GM12878 (cell line): Measurements from ENCODE around the gene BRI3BP. TPM values are rescaled to one million over a fixed set of nuclear protein-coding genes. Genes with fewer than 3 reads are reported as not detected.

Source experiments
- ATAC-seq: fragments of 200-7000 bp; cut with Tn5 transposase; 3 replicates; pipeline ENCODE4 v1.9.1; 2020; ENCODE audit warnings: mild to moderate bottlenecking, moderate library complexity
- BruUV-seq: library from RNA; stranded (reverse); fragments of 400-500 nt; replicated peaks from 2 replicates; lab custom pipeline; 2021; lab: Mats Ljungman, UMichigan
- CTCF ChIA-PET: fragments of 300-600 bp; sonication (Branson Sonifier 250); formaldehyde crosslinking; extraction: SDS; loops from one replicate; lab custom pipeline; 2021; ENCODE audit warnings: inconsistent platforms; lab: Yijun Ruan, JAX
- POLR2A ChIA-PET: fragments of 350-600 bp; formaldehyde crosslinking; extraction: SDS; loops from one replicate; lab custom pipeline; 2021; ENCODE audit warnings: inconsistent platforms; lab: Charles Lee
- RAD21 ChIA-PET: fragments of 300-600 bp; sonication (Branson Sonifier 250); formaldehyde crosslinking; loops from one replicate; lab custom pipeline; 2023; ENCODE audit warnings: antibody characterized with exemption; ENCODE audit not compliant: unreplicated experiment; lab: Charles Lee
- SMC1A ChIA-PET: fragments of 300-600 bp; sonication (Branson Sonifier 250); formaldehyde crosslinking; loops from one replicate; lab custom pipeline; 2023; ENCODE audit not compliant: unreplicated experiment, uncharacterized antibody; lab: Charles Lee
- DNase-seq: peaks from one replicate; pipeline ENCODE4 v3.0.0-alpha.2; 2011; ENCODE audit warnings: low read depth, low spot score
- FAIRE-seq: peaks from 3 replicates; lab custom pipeline; 2011; peaks lifted over from hg19 to GRCh38; lab: Jason Lieb, UNC
- H2AFZ ChIP-seq: 2 replicates; pipeline ENCODE4 v1.6.0; 2011; ENCODE audit warnings: low read depth, low read length, control low read depth; ENCODE audit not compliant: control insufficient read depth
- H3K27ac ChIP-seq: 2 replicates; pipeline ENCODE4 v1.5.1; 2011; ENCODE audit warnings: control low read depth; ENCODE audit not compliant: control insufficient read depth, insufficient read depth
- H3K27me3 ChIP-seq, 2 experiments: replicated peaks in 1 of 2; 2 replicates each; pipeline versions ENCODE4 v1.6.0 to v1.6.1; 2011; ENCODE audit warnings: low read length in 1 of 2; ENCODE audit not compliant: control insufficient read depth in 2 of 2, insufficient read depth in 2 of 2
- H3K36me3 ChIP-seq, 2 experiments: 2 replicates each; pipeline ENCODE4 v1.5.1; 2011; ENCODE audit warnings: low read length in 1 of 2; ENCODE audit not compliant: control insufficient read depth in 2 of 2, insufficient read depth in 2 of 2
- H3K4me1 ChIP-seq: 2 replicates; pipeline ENCODE4 v1.6.1; 2011; ENCODE audit warnings: mild to moderate bottlenecking, low read length, moderate library complexity, mixed read lengths; ENCODE audit not compliant: control insufficient read depth, insufficient read depth
- H3K4me2 ChIP-seq: 2 replicates; pipeline ENCODE4 v1.6.0; 2011; ENCODE audit warnings: control low read depth; ENCODE audit not compliant: control insufficient read depth, insufficient read depth
- H3K4me3 ChIP-seq: fragments of 200-600 bp; sonication (generic); 2 replicates; pipeline ENCODE4 v1.5.1; 2016
- H3K79me2 ChIP-seq: 2 replicates; pipeline ENCODE4 v1.6.0; 2011; ENCODE audit warnings: low read length; ENCODE audit not compliant: control insufficient read depth, insufficient read depth
- H3K9ac ChIP-seq: 2 replicates; pipeline ENCODE4 v1.8.0; 2011; ENCODE audit warnings: low read length, control low read depth, mixed read lengths; ENCODE audit not compliant: control insufficient read depth, insufficient read depth
- H3K9me3 ChIP-seq: replicated peaks from 3 replicates; pipeline ENCODE4 v1.5.1; 2011; ENCODE audit warnings: mild to moderate bottlenecking, low read length; ENCODE audit not compliant: control insufficient read depth, insufficient read depth
- H4K20me1 ChIP-seq: 2 replicates; pipeline ENCODE4 v1.6.0; 2011; ENCODE audit not compliant: control insufficient read depth, insufficient read depth
- CHD2 ChIP-seq: IDR thresholded peaks from 2 replicates; pipeline ENCODE4 v1.6.1; 2011; ENCODE audit warnings: low read depth, low read length, improper control_type of control experiment, borderline replicate concordance
- DPF2 ChIP-seq: fragments of 450-650 bp; IDR thresholded peaks from 2 replicates; pipeline ENCODE4 v1.6.1; 2017; ENCODE audit warnings: mild to moderate bottlenecking
- EZH2 ChIP-seq: IDR thresholded peaks from 2 replicates; pipeline ENCODE4 v1.6.1; 2012; ENCODE audit warnings: low read depth, mild to moderate bottlenecking, control low read depth, inconsistent platforms, low read length, borderline replicate concordance; ENCODE audit not compliant: control insufficient read depth
- HDGF ChIP-seq: fragments of 450-650 bp; IDR thresholded peaks from 2 replicates; pipeline ENCODE4 v1.6.1; 2016; ENCODE audit warnings: antibody characterized with exemption
- MEF2A ChIP-seq: IDR thresholded peaks from 2 replicates; pipeline ENCODE4 v1.6.1; 2011; ENCODE audit warnings: low read depth, mild to moderate bottlenecking, low read length, moderate library complexity; ENCODE audit not compliant: insufficient read depth
- MTA3 ChIP-seq: IDR thresholded peaks from 2 replicates; pipeline ENCODE4 v1.6.1; 2012; ENCODE audit warnings: low read length, inconsistent platforms, borderline replicate concordance
- NFIC ChIP-seq: IDR thresholded peaks from 2 replicates; pipeline ENCODE4 v1.6.1; 2012; ENCODE audit warnings: low read depth, mild to moderate bottlenecking, inconsistent platforms, low read length, moderate library complexity
- NFXL1 ChIP-seq: fragments of 450-650 bp; IDR thresholded peaks from 2 replicates; pipeline ENCODE4 v1.6.1; 2017; ENCODE audit warnings: antibody characterized with exemption, mild to moderate bottlenecking, borderline replicate concordance
- NFYA ChIP-seq: IDR thresholded peaks from 2 replicates; pipeline ENCODE4 v1.6.1; 2011; ENCODE audit warnings: low read depth, mild to moderate bottlenecking, low read length, improper control_type of control experiment, borderline replicate concordance
- NR2C2 ChIP-seq: IDR thresholded peaks from 2 replicates; pipeline ENCODE4 v1.6.1; 2011; ENCODE audit warnings: borderline replicate concordance, low read depth; ENCODE audit not compliant: control insufficient read depth, insufficient read length
- NRF1 ChIP-seq: conservative IDR thresholded peaks from 2 replicates; pipeline ENCODE4 v1.6.1; 2011; ENCODE audit warnings: mild to moderate bottlenecking, low read depth, low read length, improper control_type of control experiment
- POLR2AphosphoS2 ChIP-seq: IDR thresholded peaks from 2 replicates; pipeline ENCODE4 v1.6.1; 2011; ENCODE audit warnings: low read depth, mild to moderate bottlenecking, low read length, improper control_type of control experiment, moderate library complexity
- SMC3 ChIP-seq: IDR thresholded peaks from 2 replicates; pipeline ENCODE4 v1.6.1; 2011; ENCODE audit warnings: low read length, improper control_type of control experiment, borderline replicate concordance
- SPI1 ChIP-seq: IDR thresholded peaks from 2 replicates; pipeline ENCODE4 v1.6.1; 2011; ENCODE audit warnings: low read depth, mild to moderate bottlenecking, low read length, moderate library complexity, borderline replicate concordance; ENCODE audit not compliant: insufficient read depth
- SUPT20H ChIP-seq: IDR thresholded peaks from 2 replicates; pipeline ENCODE4 v1.6.1; 2011; ENCODE audit warnings: low read depth, mild to moderate bottlenecking, low read length, moderate library complexity, borderline replicate concordance; ENCODE audit not compliant: control insufficient read depth
- SUZ12 ChIP-seq: fragments of 200-600 bp; sonication (generic); IDR thresholded peaks from one replicate; pipeline ENCODE4 v1.6.1; 2018; ENCODE audit warnings: antibody characterized with exemption, mild to moderate bottlenecking; ENCODE audit not compliant: unreplicated experiment
- TARDBP ChIP-seq: IDR thresholded peaks from 2 replicates; pipeline ENCODE4 v1.6.1; 2016; ENCODE audit warnings: borderline replicate concordance
- ZBED1 ChIP-seq: IDR thresholded peaks from 2 replicates; pipeline ENCODE4 v1.6.1; 2016; ENCODE audit warnings: borderline replicate concordance
- ZNF217 ChIP-seq: fragments of 450-650 bp; IDR thresholded peaks from 2 replicates; pipeline ENCODE4 v1.6.1; 2017; ENCODE audit warnings: antibody characterized with exemption, mild to moderate bottlenecking
- WGBS: methylation state at CpG from one replicate; pipeline ENCODE4 v1.1.6; 2016; ENCODE audit warnings: low lambda C conversion rate; ENCODE audit not compliant: insufficient replicate concordance, insufficient coverage; ENCODE audit errors: missing lambda C conversion rate; 5-methylcytosine and 5-hydroxymethylcytosine counted together
- in situ Hi-C: fragments of 300-500 bp; cut with MboI; formaldehyde crosslinking; loops from 9 replicates; pipeline ENCODE4 v1.14.3; 2018; ENCODE audit warnings: mixed read lengths
- intact Hi-C: fragments of 100-400 bp; cut with micrococcal nuclease; formaldehyde crosslinking; loops from one replicate; pipeline ENCODE4 v1.14.2; 2022; ENCODE audit not compliant: unreplicated experiment
- polyA plus RNA-seq, 11 experiments: library from polyadenylated mRNA; depleted of rRNA in 4 of 11; unstranded in 6 of 11; stranded (reverse) in 5 of 11; fragments of >200 nt; fragmentation: Nextera tagmentation in 4 of 11; fragmentation: Illumina TruSeq in 1 of 11; extraction: Ambion mirVana in 4 of 11; extraction: Trizol in 1 of 11; gene quantifications; 1 replicate in 1 of 11; 2 replicates in 10 of 11; pipeline versions ENCODE4 v1.2.1 to v1.2.3, GENCODE V29; 2011 to 2016; ENCODE audit warnings: inconsistent platforms in 2 of 11, missing spikeins in 2 of 11, low read depth in 1 of 11
- total RNA-seq, 4 experiments: library from RNA; depleted of rRNA in 3 of 4; stranded (reverse); fragments of >200 nt in 3 of 4; fragmentation: Illumina TruSeq in 1 of 4; extraction: Trizol in 1 of 4; gene quantifications; 2 replicates each; pipeline versions ENCODE4 v1.2.1 to v1.2.3, GENCODE V29; 2013 to 2021
- TF ChIP-seq, protein P1 (sequence below): IDR thresholded peaks from 2 replicates; pipeline ENCODE4 v1.6.1; 2011; ENCODE audit warnings: low read depth, low read length, improper control_type of control experiment, borderline replicate concordance

Gene BRI3BP
- total and polyA plus RNA-seq, 10 of the 15 experiments (the other 5 are each of a cell fraction or from before 2014, with no cell fraction given), result 11.5 to 37.0 (median 28.5) TPM

- Histone ChIP-seq H3K9ac (no peak overlapping the region), H3K4me1 (no peaks in the 10 kb centered on the region; the same call in 1 of the 2 replicates), H4K20me1 (no peaks in the 10 kb centered on the region), H2AFZ (no peak overlapping the region), H3K27me3 (no peaks in the 10 kb centered on the region), H3K9me3 (no peaks in the 10 kb centered on the region), H3K4me2 (no peak overlapping the region), H3K27ac (no peak overlapping the region), H3K79me2 (peaks cover 58% of the 10 kb centered on the region), H3K4me3 (no peak overlapping the region), H3K36me3 (peaks cover 9 to 17% of the 10 kb centered on the region in 2 experiments; a peak in 3 of 4 replicates)
- ChIA-PET POLR2A (interaction anchor here (0.6 kb wide), 1 partner anchor 16 kb away, joined by 4 read pairs; no protein-coding TSS in a partner anchor), RAD21 (no interaction called here), CTCF (no interaction called here), SMC1A (interaction anchor here (0.9 to 1.2 kb wide), 2 partner anchors 8 to 10 kb away, joined by 4 to 5 read pairs; no protein-coding TSS in a partner anchor)
- intact Hi-C loops (no loop called here), in situ Hi-C loops (no loop called here)
- FAIRE-seq (no peak), DNase-seq (no peak), ATAC-seq (no peak)
- no TSS peak for BruUV-seq
- TF ChIP-seq NRF1 (no peak), ZBED1 (no peak), ZNF217 (no peak), CHD2 (no peak), NFYA (no peak), EZH2 (no peak), NFXL1 (no peak), MTA3 (no peak), MEF2A (no peak), TARDBP (no peak), HDGF (no peak), SMC3 (no peak), SPI1 (no peak), DPF2 (no peak), NFIC (no peak), NR2C2 (no peak), POLR2AphosphoS2 (no peak), SUPT20H (no peak), SUZ12 (no peak)
- TF ChIP-seq, protein P1, sequence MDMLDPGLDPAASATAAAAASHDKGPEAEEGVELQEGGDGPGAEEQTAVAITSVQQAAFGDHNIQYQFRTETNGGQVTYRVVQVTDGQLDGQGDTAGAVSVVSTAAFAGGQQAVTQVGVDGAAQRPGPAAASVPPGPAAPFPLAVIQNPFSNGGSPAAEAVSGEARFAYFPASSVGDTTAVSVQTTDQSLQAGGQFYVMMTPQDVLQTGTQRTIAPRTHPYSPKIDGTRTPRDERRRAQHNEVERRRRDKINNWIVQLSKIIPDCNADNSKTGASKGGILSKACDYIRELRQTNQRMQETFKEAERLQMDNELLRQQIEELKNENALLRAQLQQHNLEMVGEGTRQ, result no peak
- WGBS, result 99% methylated on average over 14 of the region's 14 CpGs
Measured at GRCh38 chr12:125005652-125006051, 12.2 kb downstream of the BRI3BP start.
